Ramos (cell line): ENCODE data around the gene MIB2.
"Not testable (repeated sequence)": the region's sequence is repeated elsewhere in the genome, so short reads cannot be mapped to it uniquely, and the experiment has no call there.

Experiments
- in situ Hi-C: fragments of 300-500 bp; cut with MboI; formaldehyde crosslinking; loops from one replicate; pipeline ENCODE4 v1.14.3; 2022; ENCODE audit warnings: low sequenced_read_pairs; ENCODE audit not compliant: unreplicated experiment

Gene MIB2

DNA sequence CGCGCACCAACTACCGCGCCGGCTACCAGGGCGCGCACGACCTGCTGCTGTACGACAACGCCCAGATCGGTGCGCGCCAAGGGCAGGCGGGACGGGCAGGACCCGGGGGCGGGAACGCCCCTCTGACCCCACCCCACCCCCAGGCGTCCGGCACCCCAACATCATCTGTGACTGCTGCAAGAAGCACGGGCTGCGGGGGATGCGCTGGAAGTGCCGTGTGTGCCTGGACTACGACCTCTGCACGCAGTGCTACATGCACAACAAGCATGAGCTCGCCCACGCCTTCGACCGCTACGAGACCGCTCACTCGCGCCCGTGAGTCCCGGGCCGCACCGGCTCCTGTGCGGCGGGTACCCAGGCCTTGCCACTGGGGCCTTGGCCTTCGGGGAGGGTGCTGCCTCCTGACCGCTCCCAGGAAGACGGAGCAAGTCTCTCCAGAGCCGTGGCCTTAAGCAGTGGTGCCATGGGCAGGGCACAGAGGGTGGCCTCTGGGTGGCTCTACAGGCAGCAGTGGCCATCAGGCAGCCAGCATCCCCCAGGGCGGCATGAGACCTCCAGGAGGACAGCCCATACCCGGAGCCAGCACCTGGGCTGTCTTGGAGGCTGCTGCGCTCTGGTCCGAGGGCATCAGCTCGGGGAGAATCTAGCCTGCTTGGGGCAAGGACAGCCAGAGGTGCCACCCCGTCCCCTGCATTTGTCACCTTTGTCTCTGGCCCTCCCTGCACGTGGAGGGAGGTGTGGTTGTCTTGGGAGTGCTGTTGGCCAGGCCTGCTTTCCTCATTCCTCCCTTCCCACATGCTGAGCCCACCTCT lies 8.5 kb downstream of the MIB2 start:
- in situ Hi-C loops, result loop anchor here (25.0 kb wide), 1 partner anchor 763 kb away; the partner anchor contains the start of genes MORN1 and RER1

DNA sequence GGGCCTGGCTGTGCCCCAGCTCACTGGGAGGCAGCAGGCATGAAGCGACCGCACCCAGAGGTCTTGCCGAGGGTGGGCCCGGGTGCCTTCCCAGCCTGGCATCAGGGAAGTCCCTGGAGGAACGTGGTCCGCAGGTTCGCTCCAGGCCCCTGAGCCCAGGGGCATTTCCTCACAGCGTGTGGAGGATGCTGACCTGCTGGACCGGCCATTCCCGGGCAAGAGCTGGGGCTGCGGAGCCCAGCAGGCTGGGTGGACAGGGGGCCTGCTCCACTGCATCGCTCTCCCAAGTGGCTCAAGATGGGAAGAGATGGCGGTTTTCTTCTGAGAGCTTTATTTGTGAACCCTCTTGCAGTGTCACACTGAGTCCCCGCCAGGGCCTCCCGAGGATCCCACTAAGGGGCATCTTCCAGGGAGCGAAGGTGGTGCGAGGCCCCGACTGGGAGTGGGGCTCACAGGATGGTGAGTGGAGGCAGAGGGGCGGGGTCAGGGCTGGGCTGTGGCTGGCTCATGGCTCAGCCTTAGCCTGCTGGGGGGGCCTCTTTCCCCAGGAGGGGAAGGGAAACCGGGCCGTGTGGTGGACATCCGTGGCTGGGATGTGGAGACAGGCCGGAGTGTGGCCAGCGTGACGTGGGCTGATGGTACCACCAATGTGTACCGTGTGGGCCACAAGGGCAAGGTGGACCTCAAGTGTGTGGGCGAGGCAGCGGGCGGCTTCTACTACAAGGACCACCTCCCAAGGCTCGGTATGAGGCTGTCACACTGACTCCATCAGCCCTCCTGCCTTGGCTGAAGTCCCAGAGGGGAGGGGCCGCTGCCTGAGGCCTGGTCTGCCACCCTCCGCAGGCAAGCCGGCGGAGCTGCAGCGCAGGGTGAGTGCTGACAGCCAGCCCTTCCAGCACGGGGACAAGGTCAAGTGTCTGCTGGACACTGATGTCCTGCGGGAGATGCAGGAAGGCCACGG lies 9.4 kb downstream of the MIB2 start:
- in situ Hi-C loops, result loop anchor here (25.0 kb wide), 1 partner anchor 763 kb away; the partner anchor contains the start of genes MORN1 and RER1

DNA sequence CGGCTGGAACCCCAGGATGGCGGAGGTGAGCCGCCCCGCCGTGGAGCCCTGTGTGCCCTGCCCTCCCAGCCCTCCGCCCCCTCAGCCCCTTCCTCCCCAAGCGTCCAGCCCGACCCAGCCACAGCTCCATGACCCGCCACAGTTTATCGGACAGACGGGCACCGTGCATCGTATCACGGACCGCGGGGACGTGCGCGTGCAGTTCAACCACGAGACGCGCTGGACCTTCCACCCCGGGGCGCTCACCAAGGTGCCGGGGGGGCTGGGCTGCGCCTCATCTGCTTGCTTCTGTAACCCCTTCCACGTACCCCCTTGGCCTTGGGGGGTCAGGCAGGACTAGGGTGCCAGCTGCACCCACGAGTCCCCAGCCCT lies 10.1 kb downstream of the MIB2 start:
- in situ Hi-C loops, result no loop called here

DNA sequence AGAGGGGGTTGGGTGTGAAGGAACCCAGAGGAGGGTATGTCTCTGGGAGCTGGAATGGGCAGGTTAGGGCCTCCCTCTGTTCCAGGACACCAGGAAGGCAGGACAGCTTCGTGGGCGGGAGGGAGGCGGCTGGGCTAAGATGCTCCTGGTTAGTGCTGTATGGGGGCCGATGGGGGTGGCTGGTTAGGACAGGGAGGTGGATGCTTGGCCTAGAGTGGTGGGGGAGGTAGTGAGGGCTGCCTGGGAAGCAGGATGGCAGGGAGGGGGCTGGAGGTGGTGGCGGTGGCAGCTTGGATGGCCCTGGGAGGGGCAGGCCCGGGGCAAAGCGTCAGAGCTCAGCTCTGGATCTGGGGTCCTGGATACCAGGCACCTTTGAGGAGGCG lies 10.5 kb downstream of the MIB2 start:
- in situ Hi-C loops, result no loop called here

DNA sequence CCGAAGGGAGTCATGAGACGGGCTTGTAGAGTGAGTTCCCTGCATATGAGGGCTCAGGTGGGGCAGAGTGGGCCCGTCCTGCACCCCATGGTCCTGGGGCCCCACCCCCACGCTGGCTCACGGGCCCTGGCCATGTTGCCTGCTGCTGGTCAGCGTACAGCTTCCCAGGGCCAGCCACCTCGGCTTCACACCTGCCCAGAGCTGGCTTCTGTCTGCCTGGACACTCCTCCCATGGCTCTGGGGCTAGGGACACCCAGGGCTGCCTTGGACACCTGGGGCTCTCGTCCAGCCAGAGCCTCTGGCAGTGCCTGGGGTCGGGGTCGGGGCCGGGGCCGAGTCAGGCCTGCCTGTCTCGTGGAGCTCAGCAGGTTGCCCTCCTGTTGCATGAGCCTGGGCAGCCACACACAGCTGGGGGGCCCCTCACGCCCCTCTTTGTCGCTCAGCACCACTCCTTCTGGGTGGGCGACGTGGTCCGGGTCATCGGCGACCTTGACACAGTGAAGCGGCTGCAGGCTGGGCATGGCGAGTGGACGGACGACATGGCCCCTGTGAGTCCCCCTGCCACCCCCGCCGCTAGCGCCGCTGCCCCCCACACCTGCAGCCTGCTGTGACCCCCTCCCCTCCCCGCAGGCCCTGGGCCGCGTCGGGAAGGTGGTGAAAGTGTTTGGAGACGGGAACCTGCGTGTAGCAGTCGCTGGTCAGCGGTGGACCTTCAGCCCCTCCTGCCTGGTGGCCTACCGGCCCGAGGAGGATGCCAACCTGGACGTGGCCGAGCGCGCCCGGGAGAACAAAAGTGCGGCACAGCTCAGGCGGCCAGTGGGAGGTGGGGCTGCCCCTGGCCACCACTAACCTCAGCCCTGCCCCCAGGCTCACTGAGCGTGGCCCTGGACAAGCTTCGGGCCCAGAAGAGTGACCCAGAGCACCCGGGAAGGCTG lies 11.2 kb downstream of the MIB2 start:
- in situ Hi-C loops, result no loop called here

DNA sequence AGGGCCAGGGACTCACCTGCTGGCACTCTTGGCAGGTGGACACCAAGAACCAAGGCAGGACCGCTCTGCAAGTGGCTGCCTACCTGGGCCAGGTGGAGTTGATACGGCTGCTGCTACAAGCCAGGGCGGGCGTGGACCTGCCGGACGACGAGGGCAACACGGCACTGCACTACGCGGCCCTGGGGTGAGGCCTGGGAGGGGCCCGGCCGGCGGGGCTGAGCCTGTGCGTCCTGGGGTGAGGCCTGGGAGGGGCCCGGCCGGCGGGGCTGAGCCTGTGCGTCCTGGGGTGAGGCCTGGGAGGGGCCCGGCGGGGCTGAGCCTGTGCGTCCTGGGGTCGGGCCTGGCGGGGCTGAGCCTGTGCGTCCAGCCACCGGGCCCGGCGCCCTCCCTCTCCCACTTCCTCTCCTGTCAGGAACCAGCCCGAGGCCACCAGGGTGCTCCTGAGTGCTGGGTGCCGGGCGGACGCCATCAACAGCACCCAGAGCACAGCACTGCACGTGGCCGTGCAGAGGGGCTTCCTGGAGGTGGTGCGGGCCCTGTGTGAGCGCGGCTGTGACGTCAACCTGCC lies 12.0 kb downstream of the MIB2 start:
- in situ Hi-C loops, result no loop called here

DNA sequence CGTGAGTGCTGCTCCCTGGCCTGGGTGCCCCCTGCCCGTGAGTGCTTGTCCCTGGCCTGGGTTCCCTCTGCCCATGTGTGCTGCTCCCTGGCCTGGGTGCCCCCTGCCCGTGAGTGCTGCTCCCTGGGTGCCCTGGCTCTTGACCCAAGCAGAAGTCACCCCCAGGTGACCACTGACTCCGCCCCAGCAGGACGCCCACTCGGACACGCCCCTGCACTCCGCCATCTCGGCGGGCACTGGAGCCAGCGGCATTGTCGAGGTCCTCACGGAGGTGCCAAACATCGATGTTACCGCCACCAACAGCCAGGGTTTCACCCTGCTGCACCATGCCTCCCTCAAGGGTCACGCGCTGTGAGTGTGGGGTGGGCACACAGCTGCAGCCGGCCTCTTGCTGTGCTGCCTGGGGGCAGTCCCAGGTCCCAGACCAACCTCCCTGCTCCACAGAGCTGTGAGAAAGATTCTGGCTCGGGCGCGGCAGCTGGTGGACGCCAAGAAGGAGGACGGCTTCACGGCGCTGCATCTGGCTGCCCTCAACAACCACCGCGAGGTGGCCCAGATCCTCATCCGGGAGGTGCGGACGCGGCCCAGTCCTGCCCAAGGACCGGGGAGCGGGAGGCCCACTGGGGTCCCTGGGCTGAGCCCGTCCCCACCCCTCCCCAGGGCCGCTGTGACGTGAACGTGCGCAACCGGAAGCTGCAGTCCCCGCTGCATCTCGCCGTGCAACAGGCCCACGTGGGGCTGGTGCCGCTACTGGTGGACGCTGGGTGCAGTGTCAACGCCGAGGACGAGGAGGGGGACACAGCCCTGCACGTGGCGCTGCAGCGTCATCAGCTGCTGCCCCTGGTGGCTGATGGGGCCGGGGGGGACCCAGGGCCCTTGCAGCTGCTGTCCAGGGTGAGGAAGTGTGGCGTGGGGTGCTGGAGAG lies 12.8 kb downstream of the MIB2 start:
- in situ Hi-C loops, result no loop called here

DNA sequence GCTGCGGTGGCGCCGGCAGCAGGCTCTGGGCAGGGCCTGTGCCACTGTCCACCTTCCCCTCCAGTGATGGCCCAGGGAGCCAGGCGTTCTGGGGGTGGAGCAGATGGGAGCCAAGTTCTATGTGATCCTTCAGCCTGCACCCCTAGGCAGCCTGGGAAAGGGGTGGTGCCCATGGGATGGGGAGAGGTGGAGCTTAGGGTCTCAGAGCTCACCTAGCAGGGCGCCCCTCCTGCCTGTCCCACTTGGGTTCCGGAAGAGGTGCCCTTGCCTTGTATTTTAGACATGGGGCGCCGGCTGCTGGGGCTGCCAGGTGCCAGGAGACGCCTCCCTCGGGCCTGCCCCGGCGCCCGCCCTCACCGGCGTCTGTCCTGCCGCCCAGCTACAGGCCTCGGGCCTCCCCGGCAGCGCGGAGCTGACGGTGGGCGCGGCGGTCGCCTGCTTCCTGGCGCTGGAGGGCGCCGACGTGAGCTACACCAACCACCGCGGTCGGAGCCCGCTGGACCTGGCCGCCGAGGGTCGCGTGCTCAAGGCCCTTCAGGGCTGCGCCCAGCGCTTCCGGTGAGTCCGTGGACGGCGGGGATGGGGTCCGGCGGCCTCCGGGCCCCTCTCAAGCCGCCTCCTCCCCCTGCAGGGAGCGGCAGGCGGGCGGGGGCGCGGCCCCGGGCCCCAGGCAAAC lies 13.6 kb downstream of the MIB2 start:
- in situ Hi-C loops, result no loop called here

DNA sequence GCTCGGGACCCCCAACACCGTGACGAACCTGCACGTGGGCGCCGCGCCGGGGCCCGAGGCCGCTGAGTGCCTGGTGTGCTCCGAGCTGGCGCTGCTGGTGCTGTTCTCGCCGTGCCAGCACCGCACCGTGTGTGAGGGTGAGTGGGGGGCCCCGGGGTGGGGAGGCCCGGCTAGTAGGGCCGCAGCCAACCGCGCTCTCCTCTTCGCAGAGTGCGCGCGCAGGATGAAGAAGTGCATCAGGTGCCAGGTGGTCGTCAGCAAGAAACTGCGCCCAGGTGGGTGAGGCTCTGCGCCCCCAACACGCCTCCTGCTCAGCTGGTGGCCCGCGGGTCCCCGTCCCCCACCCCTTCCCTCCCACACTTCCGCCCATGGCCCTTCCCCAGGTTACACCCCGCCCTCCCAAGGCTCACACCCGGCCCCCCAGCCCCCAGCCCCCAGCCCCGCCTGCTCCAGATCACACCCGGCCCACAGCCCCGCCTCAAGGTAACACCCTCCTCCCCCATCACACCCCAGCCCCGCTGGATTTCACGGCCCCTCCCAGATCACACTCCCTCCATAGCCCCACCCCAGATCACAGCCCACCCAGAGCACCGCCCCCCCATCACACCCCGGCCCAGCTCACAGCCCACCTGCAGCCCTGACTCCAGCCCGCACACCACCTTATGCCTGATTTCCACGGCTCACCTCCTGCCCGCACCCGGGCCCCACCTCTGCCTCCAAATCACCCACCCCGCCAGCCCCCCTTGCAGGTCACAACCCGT lies 14.3 kb downstream of the MIB2 start:
- in situ Hi-C loops, result no loop called here

DNA sequence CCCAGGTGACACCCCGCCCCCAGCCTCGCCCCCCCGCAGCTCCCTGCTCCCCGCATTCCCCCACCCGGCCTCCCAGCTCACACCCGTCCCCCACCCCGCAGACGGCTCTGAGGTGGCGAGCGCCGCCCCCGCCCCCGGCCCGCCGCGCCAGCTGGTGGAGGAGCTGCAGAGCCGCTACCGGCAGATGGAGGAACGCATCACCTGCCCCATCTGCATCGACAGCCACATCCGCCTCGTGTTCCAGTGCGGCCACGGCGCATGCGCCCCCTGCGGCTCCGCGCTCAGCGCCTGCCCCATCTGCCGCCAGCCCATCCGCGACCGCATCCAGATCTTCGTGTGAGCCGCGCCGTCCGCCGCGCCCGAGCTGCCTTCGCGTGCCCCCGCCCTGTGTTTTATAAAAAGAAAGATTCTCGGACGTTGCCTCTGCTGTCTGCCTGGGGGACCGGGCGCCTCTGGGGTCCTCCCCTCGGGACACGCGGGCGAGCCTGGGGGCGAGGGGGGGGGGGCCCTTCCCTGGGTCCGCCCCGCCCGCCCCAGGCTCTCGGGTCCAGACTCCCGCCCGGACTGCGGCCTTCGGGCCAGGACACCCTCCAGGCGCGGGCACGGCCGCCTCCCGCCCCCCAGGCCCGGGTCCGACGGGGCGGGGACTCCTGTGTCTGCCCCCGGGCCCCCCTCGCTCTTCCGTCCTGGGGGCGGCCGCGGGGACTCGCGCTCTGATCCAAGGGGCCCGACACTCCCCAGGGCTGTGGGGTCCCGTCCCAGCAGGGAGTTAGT lies 15.1 kb downstream of the MIB2 start:
- in situ Hi-C loops, result no loop called here

DNA sequence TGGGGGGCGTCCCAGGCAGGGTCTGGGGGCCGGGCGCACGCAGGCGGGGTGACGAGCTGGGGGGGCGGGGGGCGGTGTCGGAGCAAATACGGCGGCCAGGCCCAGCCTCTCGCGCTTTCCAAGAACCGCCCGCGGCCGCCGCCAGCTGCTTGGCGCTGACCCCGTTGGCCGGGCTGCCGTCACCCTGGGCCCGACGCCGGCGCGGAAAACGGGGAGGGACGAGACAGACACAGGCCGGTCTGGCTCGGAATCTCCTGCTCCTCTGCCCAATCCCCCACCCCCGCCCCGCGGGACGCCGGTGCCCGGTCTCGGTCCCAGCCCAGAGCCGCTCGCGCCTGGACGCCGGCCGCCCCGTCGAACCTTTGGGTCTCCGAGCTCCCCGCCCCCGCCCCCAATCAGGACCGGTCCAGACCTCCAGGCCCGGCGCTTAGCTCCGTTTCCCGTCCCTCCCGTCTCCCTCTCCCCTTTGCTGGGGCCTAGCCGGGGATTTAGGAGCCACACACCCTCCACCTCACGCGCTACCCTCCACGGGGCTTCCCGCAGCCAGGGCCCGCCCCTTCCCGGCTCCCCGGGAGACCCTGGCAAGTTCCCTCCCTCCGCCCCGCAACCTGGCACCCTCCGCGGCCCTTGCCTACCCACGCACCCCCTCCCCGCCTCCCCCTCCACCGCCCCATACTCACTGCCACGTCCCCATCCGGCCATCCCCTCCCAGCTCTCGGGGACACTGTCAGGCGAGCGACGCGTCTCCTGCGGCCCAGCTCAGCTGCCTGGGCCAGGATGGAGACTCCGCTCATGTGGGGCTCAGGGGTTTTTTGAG lies 15.9 kb downstream of the MIB2 start:
- in situ Hi-C loops, result no loop called here

DNA sequence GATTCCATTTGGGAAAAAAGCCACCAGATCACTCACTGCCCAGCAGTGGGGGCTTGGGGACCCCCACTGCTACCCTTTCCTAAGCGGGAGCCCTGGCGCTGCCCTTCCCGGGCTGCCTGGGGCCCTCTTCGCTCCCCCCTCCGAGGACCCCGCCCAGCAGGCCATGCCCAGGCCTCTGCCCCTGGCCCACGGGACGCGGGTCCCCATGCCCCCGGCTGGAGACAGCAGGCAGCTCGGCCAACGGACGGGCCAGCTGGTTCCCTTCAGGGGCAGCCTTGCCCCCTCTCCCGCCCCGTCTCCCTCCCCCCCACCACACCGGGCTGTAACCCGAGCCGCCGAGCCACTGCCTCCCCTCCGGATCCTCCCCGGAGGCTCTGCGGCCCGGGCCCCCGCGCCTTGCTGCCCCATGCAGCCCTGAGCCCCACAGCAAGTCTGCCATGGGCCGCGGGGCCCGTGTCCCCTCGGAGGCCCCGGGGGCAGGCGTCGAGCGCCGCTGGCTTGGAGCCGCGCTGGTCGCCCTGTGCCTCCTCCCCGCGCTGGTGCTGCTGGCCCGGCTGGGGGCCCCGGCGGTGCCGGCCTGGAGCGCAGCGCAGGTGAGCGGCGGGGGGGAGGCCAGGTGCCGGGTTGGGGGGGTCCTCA lies 16.6 kb downstream of the MIB2 start, which contains the start of gene MMP23B:
TSS of gene MMP23B (plus strand) at position 392 of the 639 bp plus-strand sequence. CDS start at position 438, 46 bp downstream.
- in situ Hi-C loops, result no loop called here

DNA sequence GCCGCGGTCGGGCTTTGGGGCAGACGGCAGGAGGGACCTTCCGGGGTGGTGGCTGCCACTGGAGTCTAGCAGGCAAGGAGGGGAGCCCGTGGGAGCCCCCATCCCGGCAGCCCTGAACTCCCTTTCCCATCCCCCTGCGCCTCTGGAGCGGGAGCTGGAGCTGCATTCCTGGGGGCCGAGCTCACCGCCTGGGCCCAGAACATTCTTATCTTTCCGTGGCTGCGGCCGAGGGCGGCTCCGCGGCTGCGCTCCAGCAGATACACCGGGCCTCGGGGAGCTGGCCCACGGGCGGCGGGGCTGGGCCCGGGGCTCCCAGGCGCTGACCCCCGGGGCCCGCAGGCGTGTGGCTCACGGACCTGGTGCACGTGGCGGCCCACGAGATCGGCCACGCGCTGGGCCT lies 18.1 kb downstream of the MIB2 start:
- in situ Hi-C loops, result not testable (repeated sequence)

DNA sequence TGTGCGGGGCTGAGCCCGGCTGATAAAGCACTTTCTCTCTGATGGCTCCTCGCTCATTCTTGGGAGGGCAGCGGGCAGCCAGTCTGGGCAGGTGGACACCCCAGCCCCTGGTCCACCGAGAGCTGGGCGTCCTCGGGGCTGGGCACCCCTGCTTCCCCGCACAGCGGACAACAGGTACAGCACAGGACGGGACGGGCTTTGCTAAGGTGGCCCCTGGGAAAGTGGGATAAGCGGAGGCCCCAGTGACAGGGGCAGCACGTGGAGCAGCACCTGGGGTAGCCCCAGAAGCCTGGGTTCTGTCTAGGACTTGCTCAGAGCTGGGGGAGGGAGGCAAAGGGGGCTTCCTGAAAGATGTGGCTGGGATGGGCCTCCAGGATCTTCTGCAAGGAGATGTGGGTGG lies 19.3 kb downstream of the MIB2 start:
- in situ Hi-C loops, result not testable (repeated sequence)
